D721Med (cell line): ENCODE results near the gene MEIS1.
A peak's percentile ranks its signal among the peaks of the same experiment; 100 is the strongest.
"Not testable (repeated sequence)": the region's sequence is repeated elsewhere in the genome, so short reads cannot be mapped to it uniquely, and the experiment has no call there.

Source experiments
- DNase-seq: peaks from one replicate; pipeline ENCODE4 v3.0.0; 2011; ENCODE audit warnings: low spot score; ENCODE audit not compliant: insufficient read length
- FAIRE-seq: peaks from 2 replicates; lab custom pipeline; 2011; peaks lifted over from hg19 to GRCh38; lab: Jason Lieb, UNC
- CTCF ChIP-seq: IDR thresholded peaks from 2 replicates; pipeline ENCODE4 v1.5.1; 2012; ENCODE audit warnings: mild to moderate bottlenecking, control low read depth; ENCODE audit not compliant: insufficient read depth; ENCODE audit errors: missing control alignments

MEIS1 gene

GRCh38 chr2:66481100-66481549 lies 46.2 kb downstream of the MEIS1 start:
- DNase-seq (no peak), FAIRE-seq (no peak)
- TF ChIP-seq CTCF, result no peak

- not testable (repeated sequence) for FAIRE-seq, DNase-seq
These were observed 50.3 kb downstream of the MEIS1 start for GRCh38 chr2:66485252-66485651.

- DNase-seq (no peak), FAIRE-seq (peak; percentile 77)
- TF ChIP-seq CTCF, result no peak
These were observed 54.0 kb downstream of the MEIS1 start for GRCh38 chr2:66488946-66489345.

- no peak for DNase-seq
- no peak for TF ChIP-seq CTCF
- peak; percentile 86 for FAIRE-seq
These were observed 54.5 kb downstream of the MEIS1 start for GRCh38 chr2:66489436-66489835.

GRCh38 chr2:66490588-66491001 lies 55.7 kb downstream of the MEIS1 start:
- TF ChIP-seq CTCF, result no peak
- no peak for FAIRE-seq
- DNase-seq, result no peak

GRCh38 chr2:66494708-66495107 lies 59.8 kb downstream of the MEIS1 start:
- no peak for TF ChIP-seq CTCF
- FAIRE-seq (no peak), DNase-seq (no peak)

GRCh38 chr2:66495788-66496640 lies 61.1 kb downstream of the MEIS1 start:
- DNase-seq, result no peak
- no peak for FAIRE-seq
- TF ChIP-seq CTCF, result no peak
